Measurements from ENCODE around the gene PAK2.
"Not testable (repeated sequence)": the region's sequence is repeated elsewhere in the genome, so short reads cannot be mapped to it uniquely, and the experiment has no call there.

GRCh38 chr3:196839351-196839750 is 99.7 kb downstream of the PAK2 start:
- TF ChIP-seq, protein P1, sequence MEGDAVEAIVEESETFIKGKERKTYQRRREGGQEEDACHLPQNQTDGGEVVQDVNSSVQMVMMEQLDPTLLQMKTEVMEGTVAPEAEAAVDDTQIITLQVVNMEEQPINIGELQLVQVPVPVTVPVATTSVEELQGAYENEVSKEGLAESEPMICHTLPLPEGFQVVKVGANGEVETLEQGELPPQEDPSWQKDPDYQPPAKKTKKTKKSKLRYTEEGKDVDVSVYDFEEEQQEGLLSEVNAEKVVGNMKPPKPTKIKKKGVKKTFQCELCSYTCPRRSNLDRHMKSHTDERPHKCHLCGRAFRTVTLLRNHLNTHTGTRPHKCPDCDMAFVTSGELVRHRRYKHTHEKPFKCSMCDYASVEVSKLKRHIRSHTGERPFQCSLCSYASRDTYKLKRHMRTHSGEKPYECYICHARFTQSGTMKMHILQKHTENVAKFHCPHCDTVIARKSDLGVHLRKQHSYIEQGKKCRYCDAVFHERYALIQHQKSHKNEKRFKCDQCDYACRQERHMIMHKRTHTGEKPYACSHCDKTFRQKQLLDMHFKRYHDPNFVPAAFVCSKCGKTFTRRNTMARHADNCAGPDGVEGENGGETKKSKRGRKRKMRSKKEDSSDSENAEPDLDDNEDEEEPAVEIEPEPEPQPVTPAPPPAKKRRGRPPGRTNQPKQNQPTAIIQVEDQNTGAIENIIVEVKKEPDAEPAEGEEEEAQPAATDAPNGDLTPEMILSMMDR (IDR thresholded peaks at IDR 0.05): not testable (repeated sequence)
- TF ChIP-seq POLR2A, EP300 (IDR thresholded peaks at IDR 0.05): not testable (repeated sequence)

Measured in tibial nerve (tissue), 4 donors.